ENCODE results near the gene STMND1.

- no peak for TF ChIP-seq CTCF (conservative IDR thresholded peaks at IDR 0.05 in 1 of 2, IDR thresholded peaks at IDR 0.05 in 1 of 2; ENCODE audit: low read depth in 1 of 2, low read length in 2 of 2)
- TF ChIP-seq EZH2 (IDR thresholded peaks at IDR 0.05; ENCODE audit: low read length, missing control alignments): no peak
Observed at GRCh38 chr6:17062871-17063440, 38.9 kb upstream of the STMND1 start.

All from fibroblast of lung (primary cell).